ENCODE measurements around the gene MGST1.

Gene MGST1

DNA sequence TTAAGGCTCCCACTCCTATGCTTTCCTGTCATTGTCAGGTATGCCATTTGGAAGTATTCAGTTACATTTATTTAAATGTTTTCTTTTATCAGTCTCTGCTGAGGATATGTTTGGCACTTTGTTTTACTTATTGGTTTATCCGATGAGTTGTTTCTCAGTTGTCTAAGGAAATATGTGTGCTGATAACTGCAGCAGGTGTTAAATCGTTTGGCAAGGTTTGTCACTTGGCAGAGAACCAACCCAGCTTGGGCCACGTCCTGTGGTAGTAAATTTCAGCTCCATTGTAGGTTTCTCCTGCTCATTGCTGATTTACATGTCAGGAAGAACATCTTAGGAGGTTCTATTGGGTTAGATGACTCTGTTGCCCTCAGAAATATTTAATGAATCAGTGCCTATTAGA is 22.0 kb upstream of the MGST1 start:
- Histone ChIP-seq H3K4me1 (ENCODE audit: insufficient read depth, low read length) (no peaks in the 10 kb centered on the region), H3K9me3 (ENCODE audit: insufficient read depth, low read depth, low read length) (0 out of 2 replicates have a peak, but pooled peaks cover 5% of the 10 kb centered on the region), H3K9ac (ENCODE audit: low read depth, low read length) (no peak overlapping the region), H3K27ac (ENCODE audit: low read depth, low read length) (no peak overlapping the region), H3K4me3 (ENCODE audit: low read length) (no peak overlapping the region), H3K27me3 (ENCODE audit: insufficient read depth, low read length) (no peaks in the 10 kb centered on the region), H3K36me3 (ENCODE audit: insufficient read depth, low read length) (no peaks in the 10 kb centered on the region)
- 83% methylated on average over 3 of the region's 3 CpGs for WGBS

GRCh38 chr12:16327963-16328362 is 19.5 kb upstream of the MGST1 start:
- Histone ChIP-seq H3K4me3 (ENCODE audit: low read length) (no peak overlapping the region), H3K9ac (ENCODE audit: low read depth, low read length) (no peak overlapping the region), H3K27me3 (ENCODE audit: insufficient read depth, low read length) (no peaks in the 10 kb centered on the region), H3K36me3 (ENCODE audit: insufficient read depth, low read length) (no peaks in the 10 kb centered on the region), H3K9me3 (ENCODE audit: insufficient read depth, low read depth, low read length) (0 out of 2 replicates have a peak, but pooled peaks cover 5% of the 10 kb centered on the region), H3K4me1 (ENCODE audit: insufficient read depth, low read length) (no peaks in the 10 kb centered on the region), H3K27ac (ENCODE audit: low read depth, low read length) (no peak overlapping the region)
- 92% methylated on average over 1 of the region's 1 CpG for WGBS

DNA sequence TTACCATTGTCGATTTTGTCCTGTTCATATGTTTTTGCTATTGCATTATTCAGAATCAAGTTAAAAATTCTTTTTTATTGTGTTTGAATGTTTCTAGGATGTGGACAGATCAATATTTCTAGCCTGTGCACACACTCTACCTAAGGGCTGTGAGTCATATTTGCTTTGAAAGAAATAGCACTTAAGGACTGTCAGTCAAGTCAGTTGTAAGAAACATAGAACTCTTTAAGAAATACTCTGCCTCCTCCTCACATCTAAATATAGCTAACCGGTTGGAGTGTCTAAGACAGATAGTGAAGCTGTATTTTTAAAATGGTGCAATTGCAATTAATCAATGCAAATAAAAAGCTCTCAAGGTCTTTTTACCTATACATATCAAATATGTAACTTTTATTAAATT is 17.9 kb upstream of the MGST1 start:
- no peak overlapping the region for H3K4me3 ChIP-seq (ENCODE audit: low read length)
- no CpG with 5 or more reads among the region's 2 CpGs for WGBS
- H3K27me3 ChIP-seq (ENCODE audit: insufficient read depth, low read length) = no peaks in the 10 kb centered on the region
- no peak overlapping the region for H3K27ac ChIP-seq (ENCODE audit: low read depth, low read length)
- H3K9me3 ChIP-seq (ENCODE audit: insufficient read depth, low read depth, low read length) = 0 out of 2 replicates have a peak, but pooled peaks cover 5% of the 10 kb centered on the region
- H3K9ac ChIP-seq (ENCODE audit: low read depth, low read length) = no peak overlapping the region
- no peaks in the 10 kb centered on the region for H3K4me1 ChIP-seq (ENCODE audit: insufficient read depth, low read length)
- no peaks in the 10 kb centered on the region for H3K36me3 ChIP-seq (ENCODE audit: insufficient read depth, low read length)

DNA sequence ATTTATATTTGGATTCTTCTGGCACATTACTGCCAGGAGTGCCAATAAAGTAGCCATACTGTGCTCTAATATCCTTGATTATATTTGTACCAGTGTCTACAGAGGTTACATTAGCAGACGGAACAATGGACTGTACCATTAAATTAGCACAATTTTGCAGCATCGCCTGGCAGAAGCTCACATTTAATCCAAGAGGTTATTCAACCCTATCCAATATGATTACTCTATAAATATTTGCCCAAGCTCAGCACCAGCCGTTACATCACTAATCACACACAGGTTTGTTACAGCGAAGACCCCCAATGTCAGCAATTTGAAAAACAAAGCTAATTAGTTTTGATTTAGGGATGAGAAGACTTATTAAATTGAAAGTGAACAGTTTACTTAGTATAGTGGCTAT is 16.9 kb upstream of the MGST1 start:
- no peaks in the 10 kb centered on the region for H3K4me1 ChIP-seq (ENCODE audit: insufficient read depth, low read length)
- H3K4me3 ChIP-seq (ENCODE audit: low read length) = no peak overlapping the region
- no peaks in the 10 kb centered on the region for H3K36me3 ChIP-seq (ENCODE audit: insufficient read depth, low read length)
- H3K9ac ChIP-seq (ENCODE audit: low read depth, low read length) = no peak overlapping the region
- 0 out of 2 replicates have a peak, but pooled peaks cover 5% of the 10 kb centered on the region for H3K9me3 ChIP-seq (ENCODE audit: insufficient read depth, low read depth, low read length)
- no peaks in the 10 kb centered on the region for H3K27me3 ChIP-seq (ENCODE audit: insufficient read depth, low read length)
- 94% methylated on average over 4 of the region's 4 CpGs for WGBS
- no peak overlapping the region for H3K27ac ChIP-seq (ENCODE audit: low read depth, low read length)

- no peak overlapping the region for H3K27ac ChIP-seq (ENCODE audit: low read depth, low read length)
- H3K9ac ChIP-seq (ENCODE audit: low read depth, low read length) = no peak overlapping the region
- H3K36me3 ChIP-seq (ENCODE audit: insufficient read depth, low read length) = no peaks in the 10 kb centered on the region
- 95% methylated on average over 2 of the region's 2 CpGs for WGBS
- no peaks in the 10 kb centered on the region for H3K27me3 ChIP-seq (ENCODE audit: insufficient read depth, low read length)
- H3K9me3 ChIP-seq (ENCODE audit: insufficient read depth, low read depth, low read length) = 0 out of 2 replicates have a peak, but pooled peaks cover 5% of the 10 kb centered on the region
- H3K4me3 ChIP-seq (ENCODE audit: low read length) = no peak overlapping the region
- H3K4me1 ChIP-seq (ENCODE audit: insufficient read depth, low read length) = no peaks in the 10 kb centered on the region
Measured at GRCh38 chr12:16331998-16332397, 15.4 kb upstream of the MGST1 start.

DNA sequence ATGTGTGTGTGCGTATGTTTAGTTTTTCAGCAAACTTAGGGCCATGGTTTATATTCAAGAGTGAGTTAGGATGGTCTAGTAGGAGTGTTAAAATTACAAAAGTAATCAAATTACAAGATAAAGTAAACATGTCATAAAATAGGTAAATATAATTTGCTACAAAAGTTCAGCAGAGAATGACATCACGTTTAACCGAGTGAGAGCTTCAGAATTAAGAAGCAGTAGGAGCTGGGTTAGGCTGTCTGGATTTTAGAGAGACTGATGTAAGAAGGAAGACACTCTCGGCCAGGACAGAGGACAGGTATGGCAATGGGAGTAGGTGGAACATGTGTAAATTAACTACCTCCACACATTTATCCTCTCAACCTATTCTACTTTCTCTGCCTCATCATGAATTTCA is 11.6 kb upstream of the MGST1 start:
- no peak overlapping the region for H3K27ac ChIP-seq (ENCODE audit: low read depth, low read length)
- H3K9me3 ChIP-seq (ENCODE audit: insufficient read depth, low read depth, low read length) = no peaks in the 10 kb centered on the region
- no peaks in the 10 kb centered on the region for H3K4me1 ChIP-seq (ENCODE audit: insufficient read depth, low read length)
- H3K36me3 ChIP-seq (ENCODE audit: insufficient read depth, low read length) = no peaks in the 10 kb centered on the region
- 88% methylated on average over 3 of the region's 4 CpGs for WGBS
- H3K4me3 ChIP-seq (ENCODE audit: low read length) = no peak overlapping the region
- H3K27me3 ChIP-seq (ENCODE audit: insufficient read depth, low read length) = no peaks in the 10 kb centered on the region
- no peak overlapping the region for H3K9ac ChIP-seq (ENCODE audit: low read depth, low read length)

DNA sequence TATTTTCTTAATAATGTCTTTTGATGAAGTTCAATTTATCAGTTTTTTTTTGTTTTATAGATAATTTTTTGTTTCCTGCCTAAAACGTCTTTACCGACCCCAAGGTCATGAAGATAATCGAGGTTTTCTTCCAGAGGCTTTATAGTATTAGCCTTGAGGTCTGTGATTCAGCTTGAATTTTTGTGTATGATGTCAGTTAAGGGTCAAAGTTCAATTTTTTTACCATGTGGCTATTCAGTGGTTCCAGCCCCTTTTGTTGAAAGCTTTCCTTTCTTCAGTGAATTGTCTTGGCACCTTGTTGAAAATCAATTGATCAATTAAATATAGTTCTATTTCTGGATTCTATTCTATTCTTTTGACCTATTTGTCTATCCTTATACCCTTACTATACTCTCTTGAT is 3.2 kb upstream of the MGST1 start:
- 92% methylated on average over 3 of the region's 3 CpGs for WGBS
- Histone ChIP-seq H3K4me1 (ENCODE audit: insufficient read depth, low read length) (peaks cover 10% of the 10 kb centered on the region), H3K9me3 (ENCODE audit: insufficient read depth, low read depth, low read length) (no peaks in the 10 kb centered on the region), H3K36me3 (ENCODE audit: insufficient read depth, low read length) (no peaks in the 10 kb centered on the region), H3K27me3 (ENCODE audit: insufficient read depth, low read length) (no peaks in the 10 kb centered on the region), H3K27ac (ENCODE audit: low read depth, low read length) (no peak overlapping the region), H3K9ac (ENCODE audit: low read depth, low read length) (no peak overlapping the region), H3K4me3 (ENCODE audit: low read length) (no peak overlapping the region)

DNA sequence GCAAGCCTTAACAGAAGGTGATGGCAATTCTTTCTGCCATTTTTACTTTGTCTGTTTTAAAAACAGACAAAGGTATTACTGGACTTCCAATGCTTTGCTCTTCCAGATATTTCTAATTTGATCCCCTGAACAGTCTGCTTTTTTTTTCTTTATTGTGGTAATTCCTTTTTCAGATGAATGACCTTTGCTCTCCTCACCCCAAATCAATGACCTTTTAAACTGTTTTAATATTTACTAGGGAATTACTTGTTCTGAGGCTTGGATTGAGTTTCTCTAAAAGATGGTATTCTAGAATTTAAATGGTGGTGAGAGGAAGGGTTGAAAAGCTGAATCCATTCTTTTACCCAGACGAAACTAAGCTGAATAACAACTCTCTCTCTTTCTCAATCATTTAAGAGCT is 2.3 kb upstream of the MGST1 start:
- no CpG with 5 or more reads among the region's 1 CpG for WGBS
- H3K9me3 ChIP-seq (ENCODE audit: insufficient read depth, low read depth, low read length) = no peaks in the 10 kb centered on the region
- H3K36me3 ChIP-seq (ENCODE audit: insufficient read depth, low read length) = peaks cover 2% of the 10 kb centered on the region
- no peak overlapping the region for H3K9ac ChIP-seq (ENCODE audit: low read depth, low read length)
- H3K4me3 ChIP-seq (ENCODE audit: low read length) = no peak overlapping the region
- H3K4me1 ChIP-seq (ENCODE audit: insufficient read depth, low read length) = peaks cover 16% of the 10 kb centered on the region
- H3K27me3 ChIP-seq (ENCODE audit: insufficient read depth, low read length) = no peaks in the 10 kb centered on the region
- no peak overlapping the region for H3K27ac ChIP-seq (ENCODE audit: low read depth, low read length)

DNA sequence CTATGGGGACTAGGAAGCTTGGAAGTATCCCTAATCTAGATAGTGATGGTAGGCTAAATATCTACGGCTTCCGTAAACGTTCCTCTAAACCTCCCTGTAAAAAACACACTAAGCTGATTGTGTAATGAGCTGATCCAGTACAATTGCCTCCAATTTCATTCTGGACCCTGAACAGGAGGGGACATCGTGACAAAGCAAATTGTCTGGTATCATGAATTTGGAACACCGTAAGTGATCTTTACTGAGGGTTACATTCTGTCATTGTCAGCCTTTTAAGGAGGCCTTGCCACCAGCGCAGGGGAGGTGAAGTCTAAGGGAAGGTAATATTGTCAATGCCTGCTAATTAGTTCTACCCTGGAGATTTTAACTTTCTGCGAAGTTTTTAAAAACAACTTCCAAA is 487 bp upstream of the MGST1 start:
- H3K27me3 ChIP-seq (ENCODE audit: insufficient read depth, low read length) = no peaks in the 10 kb centered on the region
- H3K36me3 ChIP-seq (ENCODE audit: insufficient read depth, low read length) = peaks cover 8% of the 10 kb centered on the region
- H3K27ac ChIP-seq (ENCODE audit: low read depth, low read length) = peak overlapping the region; percentile 63
- WGBS = 39% methylated on average over 6 of the region's 7 CpGs
- H3K4me3 ChIP-seq (ENCODE audit: low read length) = peak overlapping the region; percentile 93
- no peaks in the 10 kb centered on the region for H3K9me3 ChIP-seq (ENCODE audit: insufficient read depth, low read depth, low read length)
- H3K9ac ChIP-seq (ENCODE audit: low read depth, low read length) = peak overlapping the region; percentile 95; the same call in 1 of the 2 replicates
- H3K4me1 ChIP-seq (ENCODE audit: insufficient read depth, low read length) = peaks cover 29% of the 10 kb centered on the region

DNA sequence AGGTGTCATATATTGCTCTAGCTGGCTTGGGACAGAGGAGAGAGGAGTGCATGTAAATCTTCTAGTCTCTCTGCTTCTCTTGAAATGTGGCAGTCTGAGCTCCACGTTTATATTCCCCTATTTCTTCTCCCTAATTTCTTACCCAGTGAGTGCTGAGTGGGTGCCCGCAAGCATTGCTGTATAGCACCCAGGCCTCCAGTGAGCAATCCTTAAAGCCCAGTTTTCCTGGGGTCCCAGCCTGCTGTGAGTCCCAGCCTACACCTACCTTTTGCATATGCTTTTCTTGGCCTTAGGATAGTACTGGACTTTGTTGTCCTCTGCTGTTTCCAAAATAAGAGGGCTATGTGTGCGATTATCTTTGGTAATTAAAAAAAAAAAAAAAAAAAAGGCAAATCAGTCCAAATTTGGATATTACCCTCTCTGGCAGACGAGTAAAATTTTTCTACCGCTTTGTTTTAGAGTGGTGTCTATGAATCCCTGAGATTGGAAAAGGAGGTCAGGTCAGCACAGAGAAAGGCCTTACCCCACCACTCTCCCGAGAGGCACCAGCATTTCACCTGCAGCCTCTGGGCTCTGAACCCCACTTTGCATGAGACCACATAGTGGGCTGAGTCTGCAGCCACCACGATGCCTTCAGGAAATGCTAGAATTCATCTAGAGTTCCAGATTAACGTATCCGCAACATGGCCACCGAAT is 1.1 kb downstream of the MGST1 start:
- Histone ChIP-seq H3K4me1 (ENCODE audit: insufficient read depth, low read length) (peaks cover 36% of the 10 kb centered on the region), H3K4me3 (ENCODE audit: low read length) (peak overlapping the region; percentile 93), H3K27ac (ENCODE audit: low read depth, low read length) (peak overlapping the region; percentile 79), H3K27me3 (ENCODE audit: insufficient read depth, low read length) (no peaks in the 10 kb centered on the region), H3K9me3 (ENCODE audit: insufficient read depth, low read depth, low read length) (no peaks in the 10 kb centered on the region), H3K9ac (ENCODE audit: low read depth, low read length) (peak overlapping the region; percentile 95), H3K36me3 (ENCODE audit: insufficient read depth, low read length) (peaks cover 20% of the 10 kb centered on the region)
- WGBS = 14% methylated on average over 10 of the region's 10 CpGs

GRCh38 chr12:16349131-16349460 is 1.7 kb downstream of the MGST1 start:
- 0 out of 2 replicates have a peak overlapping the region, but pooled peaks have one; percentile 17 for H3K27ac ChIP-seq (ENCODE audit: low read depth, low read length)
- no peaks in the 10 kb centered on the region for H3K27me3 ChIP-seq (ENCODE audit: insufficient read depth, low read length)
- H3K9ac ChIP-seq (ENCODE audit: low read depth, low read length) = peak overlapping the region; percentile 95
- H3K36me3 ChIP-seq (ENCODE audit: insufficient read depth, low read length) = peaks cover 25% of the 10 kb centered on the region
- no peaks in the 10 kb centered on the region for H3K9me3 ChIP-seq (ENCODE audit: insufficient read depth, low read depth, low read length)
- peak overlapping the region; percentile 93 for H3K4me3 ChIP-seq (ENCODE audit: low read length)
- WGBS = 21% methylated on average over 3 of the region's 3 CpGs
- H3K4me1 ChIP-seq (ENCODE audit: insufficient read depth, low read length) = peaks cover 36% of the 10 kb centered on the region

DNA sequence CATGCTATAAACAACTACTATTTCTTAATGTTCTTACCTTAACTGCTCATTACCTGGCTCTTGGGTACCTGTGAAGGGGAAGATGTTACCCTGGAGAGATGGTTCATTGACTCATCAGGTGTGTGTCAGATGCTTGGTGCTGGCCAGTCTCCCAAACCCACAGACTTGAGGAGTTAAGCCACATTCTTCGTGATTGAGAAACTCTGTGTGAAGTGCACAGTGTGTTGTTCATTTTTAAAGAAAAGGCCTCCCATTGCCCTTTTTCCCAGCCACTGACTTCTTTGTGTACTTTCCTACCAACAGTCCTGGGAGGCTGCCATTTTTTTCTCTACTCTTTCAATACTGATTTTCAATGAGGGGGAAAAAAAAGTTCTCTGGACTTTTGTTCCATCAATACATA is 3.2 kb downstream of the MGST1 start:
- H3K4me1 ChIP-seq (ENCODE audit: insufficient read depth, low read length) = peaks cover 36% of the 10 kb centered on the region
- H3K36me3 ChIP-seq (ENCODE audit: insufficient read depth, low read length) = peaks cover 40% of the 10 kb centered on the region
- no peak overlapping the region; the same call in 1 of the 2 replicates for H3K27ac ChIP-seq (ENCODE audit: low read depth, low read length)
- peak overlapping the region; percentile 34 for H3K4me3 ChIP-seq (ENCODE audit: low read length)
- peak overlapping the region; percentile 39; the same call in 1 of the 2 replicates for H3K9ac ChIP-seq (ENCODE audit: low read depth, low read length)
- H3K9me3 ChIP-seq (ENCODE audit: insufficient read depth, low read depth, low read length) = no peaks in the 10 kb centered on the region
- H3K27me3 ChIP-seq (ENCODE audit: insufficient read depth, low read length) = no peaks in the 10 kb centered on the region
- 71% methylated on average over 1 of the region's 1 CpG for WGBS
